ENCODE measurements around the gene MEOX1.
A peak's percentile ranks its signal among the peaks of the same experiment; 100 is the strongest.

DNA sequence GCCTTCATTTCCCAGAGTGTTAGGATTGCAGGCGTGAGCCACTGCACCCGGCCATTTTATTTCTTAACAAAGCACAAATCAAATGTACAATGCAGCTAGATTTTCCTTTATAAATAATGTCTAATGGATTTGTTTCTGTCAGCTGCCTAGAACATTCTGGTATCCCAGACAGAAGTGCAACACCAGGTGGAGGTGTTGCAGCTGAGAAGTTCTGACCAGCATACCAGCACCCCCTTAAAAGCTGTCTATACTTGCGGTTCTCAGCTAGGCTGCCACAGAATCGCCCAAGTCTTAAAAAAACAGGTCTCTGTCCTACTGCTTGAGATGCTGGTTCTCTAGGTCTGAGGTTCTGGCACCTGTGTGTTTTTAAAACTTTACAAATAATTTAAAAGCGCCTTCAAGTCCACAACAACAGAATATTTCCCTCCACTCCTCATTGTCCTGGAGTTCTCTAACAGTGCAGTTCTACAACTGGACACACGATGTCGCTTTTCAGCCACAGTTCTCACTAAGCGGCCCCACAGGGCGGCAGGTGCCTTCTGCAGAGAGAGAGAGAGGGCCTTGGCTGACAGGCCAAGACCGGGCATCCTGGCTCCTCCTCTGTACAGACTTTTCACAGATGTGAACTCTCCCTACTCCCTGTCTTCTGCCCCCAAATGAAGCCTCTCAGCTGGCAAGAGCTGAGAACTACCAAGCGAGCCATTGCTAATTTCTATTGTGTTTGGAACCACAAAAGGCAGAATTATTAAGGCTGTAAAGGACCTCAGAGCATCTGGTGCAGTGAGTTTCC, 32.6 kb upstream of the MEOX1 start:
- peak; percentile 99 for TF ChIP-seq RAD21 (IDR thresholded peaks at IDR 0.05; ENCODE audit: low read length)
- TF ChIP-seq MAZ (IDR thresholded peaks at IDR 0.05; ENCODE audit: borderline replicate concordance, low read depth, low read length), result 0 out of 2 replicates have a peak, but pooled peaks have one; percentile 21
- TF ChIP-seq, protein P1, sequence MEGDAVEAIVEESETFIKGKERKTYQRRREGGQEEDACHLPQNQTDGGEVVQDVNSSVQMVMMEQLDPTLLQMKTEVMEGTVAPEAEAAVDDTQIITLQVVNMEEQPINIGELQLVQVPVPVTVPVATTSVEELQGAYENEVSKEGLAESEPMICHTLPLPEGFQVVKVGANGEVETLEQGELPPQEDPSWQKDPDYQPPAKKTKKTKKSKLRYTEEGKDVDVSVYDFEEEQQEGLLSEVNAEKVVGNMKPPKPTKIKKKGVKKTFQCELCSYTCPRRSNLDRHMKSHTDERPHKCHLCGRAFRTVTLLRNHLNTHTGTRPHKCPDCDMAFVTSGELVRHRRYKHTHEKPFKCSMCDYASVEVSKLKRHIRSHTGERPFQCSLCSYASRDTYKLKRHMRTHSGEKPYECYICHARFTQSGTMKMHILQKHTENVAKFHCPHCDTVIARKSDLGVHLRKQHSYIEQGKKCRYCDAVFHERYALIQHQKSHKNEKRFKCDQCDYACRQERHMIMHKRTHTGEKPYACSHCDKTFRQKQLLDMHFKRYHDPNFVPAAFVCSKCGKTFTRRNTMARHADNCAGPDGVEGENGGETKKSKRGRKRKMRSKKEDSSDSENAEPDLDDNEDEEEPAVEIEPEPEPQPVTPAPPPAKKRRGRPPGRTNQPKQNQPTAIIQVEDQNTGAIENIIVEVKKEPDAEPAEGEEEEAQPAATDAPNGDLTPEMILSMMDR (conservative IDR thresholded peaks at IDR 0.05; ENCODE audit: low read depth, low read length), result peak; percentile 98
- TF ChIP-seq POLR2A (IDR thresholded peaks at IDR 0.05; ENCODE audit: low read depth, low read length), result 0 out of 2 replicates have a peak, but pooled peaks have one; percentile 34
- TF ChIP-seq NFE2L2 (IDR thresholded peaks at IDR 0.05; ENCODE audit: low read depth, low read length), result no peak
- peak; percentile 100 for TF ChIP-seq SMC3 (IDR thresholded peaks at IDR 0.05; ENCODE audit: low read depth, low read length)
- no peak for TF ChIP-seq USF2 (IDR thresholded peaks at IDR 0.05; ENCODE audit: low read depth, low read length)
- no peak for TF ChIP-seq MXI1 (IDR thresholded peaks at IDR 0.05; ENCODE audit: borderline replicate concordance, low read depth, low read length)
- TF ChIP-seq RFX5 (IDR thresholded peaks at IDR 0.05; ENCODE audit: low read depth, low read length), result no peak

Data from IMR-90 (cell line).